ENCODE measurements around the gene ZCWPW1. TPM values are rescaled to one million over a fixed set of nuclear protein-coding genes. Genes with fewer than 3 reads are reported as not detected.

Gene ZCWPW1, protein sequence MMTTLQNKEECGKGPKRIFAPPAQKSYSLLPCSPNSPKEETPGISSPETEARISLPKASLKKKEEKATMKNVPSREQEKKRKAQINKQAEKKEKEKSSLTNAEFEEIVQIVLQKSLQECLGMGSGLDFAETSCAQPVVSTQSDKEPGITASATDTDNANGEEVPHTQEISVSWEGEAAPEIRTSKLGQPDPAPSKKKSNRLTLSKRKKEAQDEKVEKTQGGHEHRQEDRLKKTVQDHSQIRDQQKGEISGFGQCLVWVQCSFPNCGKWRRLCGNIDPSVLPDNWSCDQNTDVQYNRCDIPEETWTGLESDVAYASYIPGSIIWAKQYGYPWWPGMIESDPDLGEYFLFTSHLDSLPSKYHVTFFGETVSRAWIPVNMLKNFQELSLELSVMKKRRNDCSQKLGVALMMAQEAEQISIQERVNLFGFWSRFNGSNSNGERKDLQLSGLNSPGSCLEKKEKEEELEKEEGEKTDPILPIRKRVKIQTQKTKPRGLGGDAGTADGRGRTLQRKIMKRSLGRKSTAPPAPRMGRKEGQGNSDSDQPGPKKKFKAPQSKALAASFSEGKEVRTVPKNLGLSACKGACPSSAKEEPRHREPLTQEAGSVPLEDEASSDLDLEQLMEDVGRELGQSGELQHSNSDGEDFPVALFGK
- 1 to 10 TPM; 2.2 to 9.4 (median 4.8) TPM for total RNA-seq

DNA sequence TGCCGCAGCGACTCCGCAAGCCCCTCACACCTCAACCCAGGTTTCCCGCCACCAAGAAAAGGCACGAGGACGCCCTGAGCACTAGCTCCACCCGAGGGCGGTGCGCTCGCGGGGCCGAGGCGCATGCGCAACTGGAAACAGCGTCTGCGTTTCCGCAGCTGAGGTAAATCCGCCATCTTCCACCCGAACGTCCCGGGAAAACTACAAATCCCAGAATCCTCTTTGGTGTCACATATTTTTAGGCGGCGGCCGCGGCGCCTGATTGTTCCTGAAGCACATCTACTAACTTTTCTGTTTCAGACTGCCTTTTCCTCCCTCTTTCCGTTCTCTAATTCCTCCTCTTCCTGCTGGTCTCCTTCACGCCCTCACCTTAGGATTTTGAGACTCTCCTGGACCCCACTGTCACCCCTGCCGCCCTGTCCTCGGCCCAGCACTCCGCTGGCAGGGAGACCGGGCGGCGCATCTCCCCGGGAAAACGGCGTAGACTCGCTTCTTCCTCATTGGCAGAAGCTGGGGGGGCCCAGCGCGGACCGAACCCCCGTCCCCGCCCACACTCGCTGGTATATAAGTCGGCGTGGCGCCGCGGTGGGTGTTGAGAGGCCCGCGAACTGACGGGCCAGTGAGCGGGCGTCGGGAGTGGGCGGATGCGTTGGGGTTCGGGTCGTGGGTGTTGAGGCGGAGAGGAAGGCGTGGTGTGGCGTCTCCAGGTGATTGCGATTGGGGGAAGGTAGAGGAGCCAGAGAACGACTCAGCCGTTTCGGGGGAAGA, at the start of gene ZCWPW1:
ZCWPW1 (minus strand) TSS at position 505 of the 768 bp plus-strand sequence. CDS start 8,054 bp downstream, outside the sequence.
- under 1% methylated on average over 44 of the region's 66 CpGs for WGBS
- H3K9me3 ChIP-seq = no peaks in the 10 kb centered on the region
- H3K4me1 ChIP-seq = peaks cover 38% of the 10 kb centered on the region
- TF ChIP-seq EP300 (IDR thresholded peaks at IDR 0.05) (no peak), POLR2A (IDR thresholded peaks at IDR 0.05) (peak; percentile 98 to 100), POLR2AphosphoS5 (IDR thresholded peaks at IDR 0.05) (peak; percentile 96 to 99 (median 97))
- TF ChIP-seq, protein P1, sequence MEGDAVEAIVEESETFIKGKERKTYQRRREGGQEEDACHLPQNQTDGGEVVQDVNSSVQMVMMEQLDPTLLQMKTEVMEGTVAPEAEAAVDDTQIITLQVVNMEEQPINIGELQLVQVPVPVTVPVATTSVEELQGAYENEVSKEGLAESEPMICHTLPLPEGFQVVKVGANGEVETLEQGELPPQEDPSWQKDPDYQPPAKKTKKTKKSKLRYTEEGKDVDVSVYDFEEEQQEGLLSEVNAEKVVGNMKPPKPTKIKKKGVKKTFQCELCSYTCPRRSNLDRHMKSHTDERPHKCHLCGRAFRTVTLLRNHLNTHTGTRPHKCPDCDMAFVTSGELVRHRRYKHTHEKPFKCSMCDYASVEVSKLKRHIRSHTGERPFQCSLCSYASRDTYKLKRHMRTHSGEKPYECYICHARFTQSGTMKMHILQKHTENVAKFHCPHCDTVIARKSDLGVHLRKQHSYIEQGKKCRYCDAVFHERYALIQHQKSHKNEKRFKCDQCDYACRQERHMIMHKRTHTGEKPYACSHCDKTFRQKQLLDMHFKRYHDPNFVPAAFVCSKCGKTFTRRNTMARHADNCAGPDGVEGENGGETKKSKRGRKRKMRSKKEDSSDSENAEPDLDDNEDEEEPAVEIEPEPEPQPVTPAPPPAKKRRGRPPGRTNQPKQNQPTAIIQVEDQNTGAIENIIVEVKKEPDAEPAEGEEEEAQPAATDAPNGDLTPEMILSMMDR (IDR thresholded peaks at IDR 0.05) = no peak
- H3K27me3 ChIP-seq = no peaks in the 10 kb centered on the region
- peak within 1 kb of the TSS; percentile 96 for H3K4me3 ChIP-seq
- peaks cover 7% of the 10 kb centered on the region for H3K36me3 ChIP-seq
- peak within 1 kb of the TSS; percentile 97 for H3K27ac ChIP-seq
- DNase-seq (ENCODE audit: low spot score in 2 of 2) = peak; percentile 99

DNA sequence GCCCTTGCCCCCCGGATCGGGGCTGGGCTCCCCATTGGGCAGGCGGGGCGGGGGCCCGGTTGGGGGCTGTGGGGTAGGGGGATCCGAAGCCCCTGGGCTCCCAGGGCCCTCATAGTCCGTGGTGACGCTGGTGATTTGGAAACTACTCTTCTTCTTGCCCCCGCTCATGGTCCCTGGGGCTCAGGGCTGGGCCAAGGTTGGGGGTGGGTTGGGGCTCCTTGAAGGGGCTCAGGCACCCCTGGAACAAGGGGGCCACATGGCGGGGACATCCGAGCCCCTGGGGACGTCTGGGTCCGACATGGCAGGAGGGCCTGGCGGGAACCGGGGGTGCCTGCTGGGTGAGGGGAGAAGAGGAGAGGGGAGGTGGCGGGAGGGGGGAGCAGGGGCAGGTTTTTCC, 49.4 kb upstream of the ZCWPW1 start:
- DNase-seq (ENCODE audit: low spot score in 2 of 2) = no peak
- no peaks in the 10 kb centered on the region for H3K9me3 ChIP-seq
- TF ChIP-seq POLR2A (IDR thresholded peaks at IDR 0.05) (no peak), EP300 (IDR thresholded peaks at IDR 0.05) (no peak), POLR2AphosphoS5 (IDR thresholded peaks at IDR 0.05) (no peak)
- TF ChIP-seq, protein P1 (IDR thresholded peaks at IDR 0.05) = no peak
- H3K27ac ChIP-seq = peak overlapping the region; percentile 73
- no peaks in the 10 kb centered on the region for H3K27me3 ChIP-seq
- H3K4me3 ChIP-seq = peak overlapping the region; percentile 92
- 0% methylated on average over 11 of the region's 16 CpGs for WGBS
- peaks cover 15% of the 10 kb centered on the region for H3K36me3 ChIP-seq
- H3K4me1 ChIP-seq = peaks cover 62% of the 10 kb centered on the region

DNA sequence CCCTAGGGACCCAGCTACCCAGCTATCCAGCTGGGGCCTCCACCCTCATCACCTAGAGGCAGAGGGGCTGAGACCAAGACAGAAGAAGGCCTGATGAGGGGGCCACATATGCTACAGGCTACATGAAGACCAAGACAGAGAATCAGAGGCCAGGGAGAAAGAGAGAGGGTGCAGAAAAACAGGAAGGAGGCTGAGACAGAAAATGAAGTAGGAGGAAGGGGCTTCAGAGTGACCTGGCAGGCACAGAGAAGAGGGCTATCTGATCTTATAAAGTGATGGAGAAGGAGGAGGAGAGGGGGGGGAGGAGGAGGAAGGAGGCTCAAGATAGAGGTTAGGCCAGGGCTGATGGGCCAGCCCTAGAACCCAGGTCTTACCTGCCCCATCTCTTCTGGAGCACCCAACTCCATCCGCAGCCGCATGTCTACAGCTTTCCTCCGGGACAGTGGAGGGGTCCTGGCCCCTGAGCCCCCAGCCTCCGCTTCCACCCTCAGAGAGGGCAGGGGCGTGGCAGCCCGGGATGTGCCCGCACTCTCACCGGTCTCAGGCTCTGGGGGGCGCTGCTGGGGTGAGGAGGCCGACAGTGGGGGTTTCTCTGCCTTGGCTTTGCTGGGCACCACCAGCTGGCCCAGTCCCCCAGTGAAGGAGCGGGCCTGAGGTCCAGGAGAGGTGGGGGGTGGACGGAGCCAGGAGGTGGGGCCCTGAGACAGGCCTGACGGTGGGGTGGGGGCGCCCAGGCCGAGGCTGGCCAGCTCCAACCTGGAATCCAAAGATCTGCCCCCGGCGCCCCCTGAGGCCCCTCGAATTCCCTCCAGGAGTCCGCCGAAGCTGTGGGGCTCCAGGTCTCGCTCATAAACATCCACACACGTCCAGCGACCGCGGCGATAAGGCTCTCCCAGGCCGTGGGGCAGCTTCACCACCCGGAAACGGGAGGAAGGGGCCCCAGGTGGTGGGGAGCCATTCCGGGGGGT, 48.7 kb upstream of the ZCWPW1 start:
- WGBS = 30% methylated on average over 6 of the region's 30 CpGs
- Histone ChIP-seq H3K27ac (peak overlapping the region; percentile 73), H3K36me3 (peaks cover 15% of the 10 kb centered on the region), H3K27me3 (no peaks in the 10 kb centered on the region), H3K4me3 (peak overlapping the region; percentile 92), H3K9me3 (no peaks in the 10 kb centered on the region), H3K4me1 (peaks cover 63% of the 10 kb centered on the region)
- DNase-seq (ENCODE audit: low spot score in 2 of 2) = no peak
- TF ChIP-seq POLR2AphosphoS5 (IDR thresholded peaks at IDR 0.05) = no peak
- TF ChIP-seq, protein P1 (IDR thresholded peaks at IDR 0.05) = no peak
- TF ChIP-seq EP300 (IDR thresholded peaks at IDR 0.05) = no peak
- no peak for TF ChIP-seq POLR2A (IDR thresholded peaks at IDR 0.05)

DNA sequence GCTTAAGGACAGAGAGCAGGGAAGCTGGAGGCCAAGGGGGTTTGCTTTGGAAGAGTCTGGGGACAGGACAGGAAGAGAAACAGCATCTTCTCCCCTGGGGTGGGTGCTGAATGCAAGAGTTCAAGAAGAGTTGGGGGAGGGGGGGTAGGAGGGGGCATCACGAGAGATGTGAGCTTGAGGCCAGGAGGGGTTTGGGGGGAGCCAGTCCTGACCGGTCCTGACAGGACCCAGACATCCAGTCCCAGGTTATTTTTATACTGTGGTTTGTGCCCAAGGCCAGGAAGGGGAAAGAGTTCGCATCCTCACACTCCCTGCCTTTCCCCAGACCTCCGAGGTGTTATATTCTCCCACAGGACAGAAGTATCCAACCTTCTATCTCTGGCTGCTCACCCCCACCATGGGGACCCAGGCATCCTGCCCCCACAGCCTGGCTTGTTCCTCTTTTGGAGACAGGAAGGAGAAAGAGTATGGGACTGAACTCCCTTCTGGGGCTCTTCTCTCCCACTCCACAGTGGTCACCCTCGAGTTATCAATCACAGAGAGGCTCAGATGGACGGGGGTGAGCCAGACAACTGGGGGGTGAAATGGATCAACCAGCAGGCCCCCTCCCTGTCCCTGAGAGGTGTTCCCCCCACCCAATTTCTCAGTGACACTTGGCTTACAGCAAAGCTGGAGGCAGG, 47.7 kb upstream of the ZCWPW1 start:
- Histone ChIP-seq H3K4me1 (peaks cover 65% of the 10 kb centered on the region), H3K36me3 (peaks cover 16% of the 10 kb centered on the region), H3K9me3 (no peaks in the 10 kb centered on the region), H3K4me3 (peak overlapping the region; percentile 92), H3K27ac (peak overlapping the region; percentile 7), H3K27me3 (no peaks in the 10 kb centered on the region)
- WGBS = 21% methylated on average over 6 of the region's 6 CpGs
- TF ChIP-seq EP300 (IDR thresholded peaks at IDR 0.05) (no peak), POLR2AphosphoS5 (IDR thresholded peaks at IDR 0.05) (no peak), POLR2A (IDR thresholded peaks at IDR 0.05) (no peak)
- TF ChIP-seq, protein P1 (IDR thresholded peaks at IDR 0.05) = no peak
- no peak for DNase-seq (ENCODE audit: low spot score in 2 of 2)
